Neural cell (in vitro differentiated cells): ENCODE measurements around the gene PIGQ. TPM values are rescaled to one million over a fixed set of nuclear protein-coding genes. Genes with fewer than 3 reads are reported as not detected.

Experiments
- H2AFZ ChIP-seq: fragments of 200-600, 300-800 bp; sonication (generic), shearing (Covaris generic); 2 replicates; pipeline ENCODE4 v1.6.0; 2014; ENCODE audit warnings: low read depth, mild to moderate bottlenecking, antibody characterized with exemption, low read length, moderate library complexity
- H3F3A ChIP-seq: fragments of 200-600 bp; shearing (Covaris generic); 2 replicates; pipeline ENCODE4 v1.6.1; 2016; ENCODE audit warnings: mild to moderate bottlenecking, moderate library complexity, mixed read lengths, antibody characterized with exemption, low read length; ENCODE audit not compliant: insufficient read depth, poor library complexity, severe bottlenecking
- H3K27ac ChIP-seq: fragments of 200-600, 300-800 bp; sonication (generic), shearing (Covaris generic); 2 replicates; pipeline ENCODE4 v1.5.1; 2014; ENCODE audit warnings: mild to moderate bottlenecking, low read length, moderate library complexity
- H3K27me3 ChIP-seq: fragments of 300-800, 200-600 bp; sonication (generic), shearing (Covaris generic); 2 replicates; pipeline ENCODE4 v1.6.0; 2014; ENCODE audit warnings: mild to moderate bottlenecking, low read depth, low read length, moderate library complexity; ENCODE audit not compliant: insufficient read depth
- H3K36me3 ChIP-seq: fragments of 300-800, 200-600 bp; sonication (generic), shearing (Covaris generic); 2 replicates; pipeline ENCODE4 v1.5.1; 2014; ENCODE audit warnings: mild to moderate bottlenecking, antibody characterized with exemption, low read length, moderate library complexity; ENCODE audit not compliant: insufficient read depth
- H3K4me2 ChIP-seq: fragments of 300-800, 200-600 bp; sonication (generic), shearing (Covaris generic); 2 replicates; pipeline ENCODE4 v1.6.0; 2014; ENCODE audit warnings: mild to moderate bottlenecking, low read length
- H3K4me3 ChIP-seq: fragments of 300-800, 200-600 bp; sonication (generic), shearing (Covaris generic); 2 replicates; pipeline ENCODE4 v1.5.1; 2014; ENCODE audit warnings: mild to moderate bottlenecking, low read length, moderate library complexity
- H3K79me2 ChIP-seq: fragments of 200-600 bp; shearing (Covaris generic); replicated peaks from 2 replicates; pipeline ENCODE4 v1.6.0; 2014; ENCODE audit warnings: mild to moderate bottlenecking, low read length, moderate library complexity; ENCODE audit not compliant: insufficient read depth
- H3K9ac ChIP-seq: fragments of 300-800, 200-600 bp; sonication (generic), shearing (Covaris generic); 2 replicates; pipeline ENCODE4 v1.6.1; 2016; ENCODE audit warnings: mild to moderate bottlenecking, low read length, mixed read lengths
- H3K9me2 ChIP-seq: fragments of 200-600 bp; shearing (Covaris generic); 2 replicates; pipeline ENCODE4 v1.6.1; 2016; ENCODE audit warnings: mild to moderate bottlenecking, low read length, mixed read lengths; ENCODE audit not compliant: insufficient read depth
- H3K9me3 ChIP-seq: fragments of 200-600, 300-800 bp; sonication (generic), shearing (Covaris generic); 2 replicates; pipeline ENCODE4 v1.6.1; 2016; ENCODE audit warnings: mild to moderate bottlenecking, mixed run types, low read length, moderate library complexity, mixed read lengths
- H4K20me1 ChIP-seq: fragments of 200-600 bp; shearing (Covaris generic); 2 replicates; pipeline ENCODE4 v1.6.1; 2016; ENCODE audit warnings: mild to moderate bottlenecking, mixed run types; ENCODE audit not compliant: insufficient read depth
- EP300 ChIP-seq: fragments of 450-650 bp; conservative IDR thresholded peaks from 2 replicates; pipeline ENCODE4 v1.6.1; 2014; ENCODE audit warnings: antibody characterized with exemption, mild to moderate bottlenecking, moderate library complexity; ENCODE audit not compliant: poor library complexity, severe bottlenecking
- MXI1 ChIP-seq: fragments of 450-650 bp; conservative IDR thresholded peaks from 2 replicates; pipeline ENCODE4 v1.6.1; 2014; ENCODE audit warnings: antibody characterized with exemption, mild to moderate bottlenecking; ENCODE audit not compliant: poor library complexity, severe bottlenecking
- POLR2AphosphoS5 ChIP-seq: IDR thresholded peaks from 2 replicates; pipeline ENCODE4 v1.6.1; 2012
- SMC3 ChIP-seq: fragments of 450-650 bp; conservative IDR thresholded peaks from 2 replicates; pipeline ENCODE4 v1.6.1; 2014; ENCODE audit warnings: antibody characterized with exemption, mild to moderate bottlenecking, moderate library complexity; ENCODE audit not compliant: poor library complexity
- TAF1 ChIP-seq: IDR thresholded peaks from 2 replicates; pipeline ENCODE4 v1.6.1; 2012; ENCODE audit warnings: low read depth
- polyA plus RNA-seq: library from polyadenylated mRNA; depleted of rRNA; stranded (reverse); fragments of >200 nt; gene quantifications from 2 replicates; pipeline ENCODE4 v1.2.3, GENCODE V29; 2014
- TF ChIP-seq, protein P1 (sequence below): fragments of 450-650 bp; IDR thresholded peaks from 2 replicates; pipeline ENCODE4 v1.5.1; 2014; ENCODE audit warnings: antibody characterized with exemption, mild to moderate bottlenecking, moderate library complexity; ENCODE audit not compliant: poor library complexity, severe bottlenecking
- TF ChIP-seq, protein P2 (sequence below): IDR thresholded peaks from 2 replicates; pipeline ENCODE4 v1.6.1; 2012; ENCODE audit warnings: borderline replicate concordance

The PIGQ gene
- polyA plus RNA-seq, 1 donor from 2014 or later: 69.2 TPM

DNA sequence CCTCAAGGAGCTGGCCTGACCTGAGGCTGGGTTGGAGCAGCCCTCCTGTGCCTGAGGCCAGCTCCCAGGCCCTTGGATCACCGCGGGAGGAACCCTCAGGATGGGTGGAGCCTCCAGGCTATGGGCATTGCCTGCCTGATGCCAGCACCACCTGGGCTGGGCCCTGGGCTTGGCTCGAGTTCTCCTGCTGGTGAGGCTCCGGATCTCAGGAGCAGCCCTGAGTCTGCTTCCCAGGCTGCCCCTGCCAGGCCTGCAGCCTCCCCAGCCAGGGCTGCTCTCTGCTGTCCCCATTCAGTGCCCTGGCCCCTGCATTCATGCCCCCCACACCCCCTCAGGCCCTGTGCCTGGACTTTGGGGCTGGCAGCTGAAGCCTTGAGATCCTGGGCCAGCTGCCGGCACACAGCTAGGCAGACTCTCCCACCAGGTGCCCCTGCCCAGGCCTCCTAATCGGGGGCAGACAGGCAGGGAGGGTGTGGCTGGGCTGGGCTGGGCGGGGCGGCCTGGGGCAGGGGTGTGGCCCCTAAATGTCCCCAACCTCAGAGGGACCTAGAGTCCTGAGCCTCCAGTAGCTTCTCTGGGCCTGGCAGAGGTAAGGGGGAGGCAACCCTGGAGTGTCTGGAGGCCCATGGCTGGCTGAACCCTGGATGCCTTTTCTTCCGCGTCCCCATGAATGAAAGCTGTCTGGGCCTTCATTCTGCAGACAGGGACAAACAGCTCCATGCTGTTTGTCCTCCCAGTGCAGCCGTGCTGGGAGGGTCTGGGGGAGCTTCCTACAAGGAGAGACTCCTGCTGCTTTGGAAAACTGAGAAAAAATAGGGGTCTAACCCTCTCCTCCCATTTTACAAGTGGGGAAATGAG, 1.1 kb upstream of the PIGQ start:
- Histone ChIP-seq H2AFZ (peak overlapping the region; percentile 69), H3K4me2 (peak overlapping the region; percentile 48), H3F3A (no peaks in the 10 kb centered on the region), H3K27me3 (no peaks in the 10 kb centered on the region), H3K4me3 (peak overlapping the region; percentile 73), H3K9me3 (no peaks in the 10 kb centered on the region), H3K9me2 (no peaks in the 10 kb centered on the region), H3K27ac (no peak overlapping the region), H3K79me2 (peaks cover 15% of the 10 kb centered on the region), H4K20me1 (no peaks in the 10 kb centered on the region), H3K36me3 (no peaks in the 10 kb centered on the region), H3K9ac (peak overlapping the region; percentile 80)
- TF ChIP-seq, protein P1, sequence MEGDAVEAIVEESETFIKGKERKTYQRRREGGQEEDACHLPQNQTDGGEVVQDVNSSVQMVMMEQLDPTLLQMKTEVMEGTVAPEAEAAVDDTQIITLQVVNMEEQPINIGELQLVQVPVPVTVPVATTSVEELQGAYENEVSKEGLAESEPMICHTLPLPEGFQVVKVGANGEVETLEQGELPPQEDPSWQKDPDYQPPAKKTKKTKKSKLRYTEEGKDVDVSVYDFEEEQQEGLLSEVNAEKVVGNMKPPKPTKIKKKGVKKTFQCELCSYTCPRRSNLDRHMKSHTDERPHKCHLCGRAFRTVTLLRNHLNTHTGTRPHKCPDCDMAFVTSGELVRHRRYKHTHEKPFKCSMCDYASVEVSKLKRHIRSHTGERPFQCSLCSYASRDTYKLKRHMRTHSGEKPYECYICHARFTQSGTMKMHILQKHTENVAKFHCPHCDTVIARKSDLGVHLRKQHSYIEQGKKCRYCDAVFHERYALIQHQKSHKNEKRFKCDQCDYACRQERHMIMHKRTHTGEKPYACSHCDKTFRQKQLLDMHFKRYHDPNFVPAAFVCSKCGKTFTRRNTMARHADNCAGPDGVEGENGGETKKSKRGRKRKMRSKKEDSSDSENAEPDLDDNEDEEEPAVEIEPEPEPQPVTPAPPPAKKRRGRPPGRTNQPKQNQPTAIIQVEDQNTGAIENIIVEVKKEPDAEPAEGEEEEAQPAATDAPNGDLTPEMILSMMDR: no peak
- no peak for TF ChIP-seq POLR2AphosphoS5
- TF ChIP-seq EP300: no peak
- TF ChIP-seq, protein P2, sequence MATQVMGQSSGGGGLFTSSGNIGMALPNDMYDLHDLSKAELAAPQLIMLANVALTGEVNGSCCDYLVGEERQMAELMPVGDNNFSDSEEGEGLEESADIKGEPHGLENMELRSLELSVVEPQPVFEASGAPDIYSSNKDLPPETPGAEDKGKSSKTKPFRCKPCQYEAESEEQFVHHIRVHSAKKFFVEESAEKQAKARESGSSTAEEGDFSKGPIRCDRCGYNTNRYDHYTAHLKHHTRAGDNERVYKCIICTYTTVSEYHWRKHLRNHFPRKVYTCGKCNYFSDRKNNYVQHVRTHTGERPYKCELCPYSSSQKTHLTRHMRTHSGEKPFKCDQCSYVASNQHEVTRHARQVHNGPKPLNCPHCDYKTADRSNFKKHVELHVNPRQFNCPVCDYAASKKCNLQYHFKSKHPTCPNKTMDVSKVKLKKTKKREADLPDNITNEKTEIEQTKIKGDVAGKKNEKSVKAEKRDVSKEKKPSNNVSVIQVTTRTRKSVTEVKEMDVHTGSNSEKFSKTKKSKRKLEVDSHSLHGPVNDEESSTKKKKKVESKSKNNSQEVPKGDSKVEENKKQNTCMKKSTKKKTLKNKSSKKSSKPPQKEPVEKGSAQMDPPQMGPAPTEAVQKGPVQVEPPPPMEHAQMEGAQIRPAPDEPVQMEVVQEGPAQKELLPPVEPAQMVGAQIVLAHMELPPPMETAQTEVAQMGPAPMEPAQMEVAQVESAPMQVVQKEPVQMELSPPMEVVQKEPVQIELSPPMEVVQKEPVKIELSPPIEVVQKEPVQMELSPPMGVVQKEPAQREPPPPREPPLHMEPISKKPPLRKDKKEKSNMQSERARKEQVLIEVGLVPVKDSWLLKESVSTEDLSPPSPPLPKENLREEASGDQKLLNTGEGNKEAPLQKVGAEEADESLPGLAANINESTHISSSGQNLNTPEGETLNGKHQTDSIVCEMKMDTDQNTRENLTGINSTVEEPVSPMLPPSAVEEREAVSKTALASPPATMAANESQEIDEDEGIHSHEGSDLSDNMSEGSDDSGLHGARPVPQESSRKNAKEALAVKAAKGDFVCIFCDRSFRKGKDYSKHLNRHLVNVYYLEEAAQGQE: no peak
- TF ChIP-seq TAF1: no peak
- no peak for TF ChIP-seq MXI1

DNA sequence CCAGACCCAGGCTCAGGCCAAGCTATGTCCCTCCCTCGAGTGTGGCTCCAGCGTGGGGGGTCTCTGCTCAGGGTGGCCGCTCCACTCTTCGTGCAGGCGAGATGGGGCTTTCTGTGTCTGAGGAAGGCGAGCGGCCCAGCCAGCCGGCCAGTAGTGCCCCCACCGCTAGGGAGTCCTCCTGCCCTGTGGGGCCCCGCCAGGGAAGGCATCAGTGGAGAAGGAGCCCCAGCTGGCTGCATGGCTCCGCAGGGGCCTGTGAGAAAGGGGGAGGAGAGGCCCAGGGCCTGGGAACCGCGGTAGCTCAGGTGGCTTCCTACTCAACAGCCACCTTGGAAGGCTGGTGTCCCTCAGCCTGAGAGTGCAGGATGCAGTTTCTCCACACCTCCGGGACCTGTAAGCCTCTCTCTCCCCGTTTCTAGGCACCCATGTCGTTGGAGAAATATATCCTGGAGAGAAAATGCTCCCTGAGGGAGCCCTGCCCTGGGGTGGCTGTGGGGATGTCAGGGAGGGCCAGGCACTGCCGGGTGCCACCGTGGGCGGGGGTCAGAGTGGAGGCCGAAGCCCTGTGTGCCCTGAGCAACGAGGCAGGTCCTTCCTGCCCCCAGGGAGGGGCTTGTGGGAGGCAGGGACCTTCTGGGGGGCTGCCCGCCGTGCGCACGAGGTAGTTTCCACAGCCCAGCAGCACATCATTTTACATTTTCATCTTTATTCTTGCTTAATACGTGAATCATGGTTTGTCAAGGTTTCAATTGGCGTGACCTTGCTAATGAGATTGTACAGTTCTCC, 3.3 kb downstream of the PIGQ start:
- Histone ChIP-seq H3K27ac (no peak overlapping the region), H3K4me2 (no peak overlapping the region), H2AFZ (no peak overlapping the region), H3K9ac (no peak overlapping the region), H3K9me2 (no peaks in the 10 kb centered on the region), H3K79me2 (peaks cover 15% of the 10 kb centered on the region), H3K27me3 (no peaks in the 10 kb centered on the region), H4K20me1 (no peaks in the 10 kb centered on the region), H3K36me3 (no peaks in the 10 kb centered on the region), H3K4me3 (no peak overlapping the region), H3K9me3 (no peaks in the 10 kb centered on the region), H3F3A (no peaks in the 10 kb centered on the region)
- TF ChIP-seq, protein P1: no peak
- no peak for TF ChIP-seq SMC3
- TF ChIP-seq, protein P2: no peak
